ENCODE results near the gene ARFRP1. TPM values are rescaled to one million over a fixed set of nuclear protein-coding genes. Genes with fewer than 3 reads are reported as not detected.

The ARFRP1 gene
- total and polyA plus RNA-seq, 2 of the 13 experiments (the other 11 are each of a cell fraction or from before 2014, with no cell fraction given): 32.0 to 51.1 TPM

- TF ChIP-seq FOXC1 (CRISPR knock-in tag; IDR thresholded peaks at IDR 0.05; ENCODE audit: borderline replicate concordance) (no peak; the same call in 1 of the 2 replicates), KMT2B (CRISPR knock-in tag; IDR thresholded peaks at IDR 0.05) (no peak), ZMYM4 (CRISPR knock-in tag; IDR thresholded peaks at IDR 0.05) (no peak), ZSCAN9 (CRISPR knock-in tag; IDR thresholded peaks at IDR 0.05; ENCODE audit: borderline replicate concordance) (no peak), MBNL3 (CRISPR knock-in tag; conservative IDR thresholded peaks at IDR 0.05) (no peak), XRCC5 (optimal IDR thresholded peaks at IDR 0.05; ENCODE audit: low read length) (no peak), CENPT (CRISPR knock-in tag; IDR thresholded peaks at IDR 0.05; ENCODE audit: low read depth) (no peak), LRRFIP1 (CRISPR knock-in tag; conservative IDR thresholded peaks at IDR 0.05) (no peak), TP53 (CRISPR knock-in tag; conservative IDR thresholded peaks at IDR 0.05) (no peak), ZNF776 (CRISPR knock-in tag; IDR thresholded peaks at IDR 0.05) (no peak), ZNF18 (CRISPR knock-in tag; IDR thresholded peaks at IDR 0.05; ENCODE audit: insufficient replicate concordance) (no peak), ZNF451 (CRISPR knock-in tag; IDR thresholded peaks at IDR 0.05) (no peak), GATA4 (IDR thresholded peaks at IDR 0.05; ENCODE audit: borderline replicate concordance, low read depth) (no peak), GMEB1 (CRISPR knock-in tag; IDR thresholded peaks at IDR 0.05; ENCODE audit: borderline replicate concordance) (0 out of 2 replicates have a peak, but pooled peaks have one; percentile 18), HIVEP1 (CRISPR knock-in tag; IDR thresholded peaks at IDR 0.05) (no peak), MAFK (conservative IDR thresholded peaks at IDR 0.05 in 1 of 2, IDR thresholded peaks at IDR 0.05 in 1 of 2; ENCODE audit: low read length in 2 of 2) (no peak), HNRNPL (IDR thresholded peaks at IDR 0.05; ENCODE audit: low read depth, low read length) (peak; percentile 94), IKZF4 (CRISPR knock-in tag; IDR thresholded peaks at IDR 0.05; ENCODE audit: borderline replicate concordance, low read depth, not compliant biosample characterization) (peak; percentile 63), TGIF2 (CRISPR knock-in tag; IDR thresholded peaks at IDR 0.05) (no peak)
- TF ChIP-seq, protein P1, sequence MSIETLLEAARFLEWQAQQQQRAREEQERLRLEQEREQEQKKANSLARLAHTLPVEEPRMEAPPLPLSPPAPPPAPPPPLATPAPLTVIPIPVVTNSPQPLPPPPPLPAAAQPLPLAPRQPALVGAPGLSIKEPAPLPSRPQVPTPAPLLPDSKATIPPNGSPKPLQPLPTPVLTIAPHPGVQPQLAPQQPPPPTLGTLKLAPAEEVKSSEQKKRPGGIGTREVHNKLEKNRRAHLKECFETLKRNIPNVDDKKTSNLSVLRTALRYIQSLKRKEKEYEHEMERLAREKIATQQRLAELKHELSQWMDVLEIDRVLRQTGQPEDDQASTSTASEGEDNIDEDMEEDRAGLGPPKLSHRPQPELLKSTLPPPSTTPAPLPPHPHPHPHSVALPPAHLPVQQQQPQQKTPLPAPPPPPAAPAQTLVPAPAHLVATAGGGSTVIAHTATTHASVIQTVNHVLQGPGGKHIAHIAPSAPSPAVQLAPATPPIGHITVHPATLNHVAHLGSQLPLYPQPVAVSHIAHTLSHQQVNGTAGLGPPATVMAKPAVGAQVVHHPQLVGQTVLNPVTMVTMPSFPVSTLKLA (IDR thresholded peaks at IDR 0.05): no peak
- TF ChIP-seq, protein P2, sequence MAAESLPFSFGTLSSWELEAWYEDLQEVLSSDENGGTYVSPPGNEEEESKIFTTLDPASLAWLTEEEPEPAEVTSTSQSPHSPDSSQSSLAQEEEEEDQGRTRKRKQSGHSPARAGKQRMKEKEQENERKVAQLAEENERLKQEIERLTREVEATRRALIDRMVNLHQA (CRISPR knock-in tag; IDR thresholded peaks at IDR 0.05): no peak
- TF ChIP-seq, protein P3, sequence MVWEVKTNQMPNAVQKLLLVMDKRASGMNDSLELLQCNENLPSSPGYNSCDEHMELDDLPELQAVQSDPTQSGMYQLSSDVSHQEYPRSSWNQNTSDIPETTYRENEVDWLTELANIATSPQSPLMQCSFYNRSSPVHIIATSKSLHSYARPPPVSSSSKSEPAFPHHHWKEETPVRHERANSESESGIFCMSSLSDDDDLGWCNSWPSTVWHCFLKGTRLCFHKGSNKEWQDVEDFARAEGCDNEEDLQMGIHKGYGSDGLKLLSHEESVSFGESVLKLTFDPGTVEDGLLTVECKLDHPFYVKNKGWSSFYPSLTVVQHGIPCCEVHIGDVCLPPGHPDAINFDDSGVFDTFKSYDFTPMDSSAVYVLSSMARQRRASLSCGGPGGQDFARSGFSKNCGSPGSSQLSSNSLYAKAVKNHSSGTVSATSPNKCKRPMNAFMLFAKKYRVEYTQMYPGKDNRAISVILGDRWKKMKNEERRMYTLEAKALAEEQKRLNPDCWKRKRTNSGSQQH (CRISPR knock-in tag; IDR thresholded peaks at IDR 0.05; ENCODE audit: low read depth): no peak
These were observed 10.4 kb downstream of the ARFRP1 start (continued) for GRCh38 chr20:63697357-63697867.
